DMS79 treated with DMSO at 0.1 percent for 48 hours (cell line): ENCODE measurements around the gene TMCC1.

ENCODE experiments used
- DNase-seq: peaks from one replicate; lab custom pipeline; 2025; lab: John Stamatoyannopoulos, UW

Gene TMCC1

DNA sequence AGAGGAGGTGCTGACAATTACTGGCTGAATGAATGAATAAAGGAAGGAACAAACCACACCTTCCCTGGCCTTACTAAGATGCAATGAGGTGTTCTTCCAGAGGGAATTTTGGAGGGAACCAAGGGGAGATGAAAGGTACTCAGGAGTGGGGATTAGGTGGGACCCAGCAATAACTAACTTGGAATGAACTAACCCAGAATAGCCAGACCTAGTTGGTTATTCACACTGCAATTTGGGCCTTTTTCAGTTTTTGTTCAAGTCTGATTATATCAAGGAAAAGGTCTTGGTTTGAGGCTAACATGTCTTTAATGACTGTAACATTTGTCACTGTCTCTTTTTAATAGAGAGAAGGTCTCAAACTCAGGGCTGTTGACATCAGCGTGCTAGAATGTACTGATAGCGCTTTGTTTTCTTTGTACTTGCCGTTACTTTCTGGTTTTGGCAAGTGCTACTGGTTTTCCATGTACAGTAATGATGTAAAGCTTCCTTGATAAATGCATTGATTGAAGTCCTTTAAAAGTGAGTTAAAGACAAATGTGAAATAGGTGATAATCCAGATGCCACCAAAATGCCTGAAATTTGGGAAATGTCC, 283.8 kb downstream of the TMCC1 start:
- no peak for DNase-seq

DNA sequence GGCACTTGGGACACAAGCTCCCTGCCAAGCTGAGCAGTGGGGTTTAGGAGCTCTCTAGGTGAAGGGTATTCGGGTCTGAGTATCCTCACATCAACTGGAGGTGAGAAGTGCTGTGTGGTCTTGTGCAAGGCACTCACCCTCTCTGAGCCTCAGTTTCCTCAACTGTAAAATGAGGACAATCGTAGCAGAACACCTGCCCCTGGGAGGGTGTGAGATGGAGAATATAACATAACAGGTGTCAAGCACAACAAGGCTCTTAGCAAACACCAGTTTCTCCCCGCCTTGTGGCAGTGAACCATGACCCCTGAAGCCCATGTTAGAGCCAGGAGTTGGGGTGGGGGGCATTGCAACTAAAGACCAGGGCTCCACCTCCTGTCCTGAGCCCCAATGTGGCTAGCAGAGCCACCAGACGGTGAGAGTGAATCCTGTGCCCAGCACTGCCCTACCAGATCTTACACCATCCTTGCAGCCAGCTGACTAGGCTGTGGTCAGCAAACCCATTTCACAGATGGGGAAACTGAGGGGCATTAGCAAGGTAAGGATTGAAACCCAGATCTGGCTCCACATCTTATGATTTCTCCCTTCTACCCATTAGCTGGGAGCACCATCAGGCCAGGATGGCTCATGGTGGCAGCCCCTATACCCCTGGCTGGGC, 284.4 kb downstream of the TMCC1 start:
- DNase-seq, result no peak

DNA sequence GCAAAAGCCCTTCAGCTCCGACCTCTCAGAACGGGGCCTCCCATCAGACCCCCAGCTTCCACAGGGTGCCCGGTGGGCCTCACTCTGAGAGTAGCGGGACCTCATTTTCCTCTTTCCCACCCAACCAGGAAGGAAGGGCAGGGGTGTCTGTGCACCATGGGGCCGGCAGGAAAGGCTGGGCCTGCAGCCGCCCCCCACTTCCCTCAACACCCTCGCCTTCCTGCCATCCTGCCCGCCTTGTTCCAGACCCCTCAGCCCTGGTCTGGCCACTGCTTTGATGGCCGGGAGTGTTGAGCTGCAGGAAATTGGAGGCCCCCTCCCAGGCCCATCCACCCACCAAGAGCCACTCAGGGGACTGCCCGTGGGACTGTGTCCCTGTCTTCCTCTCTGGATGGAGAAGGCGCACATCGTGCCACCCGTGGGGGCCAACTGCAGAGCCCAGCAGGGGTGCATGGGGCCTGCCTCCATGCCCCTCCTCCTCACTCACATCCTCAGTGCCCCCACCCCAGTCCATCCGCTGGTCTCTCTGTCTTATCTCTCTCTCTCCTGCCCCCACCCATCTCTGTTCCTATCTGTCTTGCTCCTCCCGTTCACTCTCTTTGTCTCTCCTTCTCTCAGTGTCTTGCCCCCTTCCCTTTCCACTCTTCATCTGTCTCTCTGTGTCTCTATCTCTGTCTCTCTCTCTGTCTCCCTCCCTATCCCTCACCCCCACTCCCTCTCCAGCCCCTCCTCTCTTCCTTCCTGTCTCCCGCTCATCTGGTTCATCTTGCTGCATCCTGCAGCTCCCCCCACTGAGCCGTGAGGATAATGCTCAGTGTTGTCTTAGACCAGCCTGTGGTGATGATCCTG, 285.2 kb downstream of the TMCC1 start:
- DNase-seq, result no peak

DNA sequence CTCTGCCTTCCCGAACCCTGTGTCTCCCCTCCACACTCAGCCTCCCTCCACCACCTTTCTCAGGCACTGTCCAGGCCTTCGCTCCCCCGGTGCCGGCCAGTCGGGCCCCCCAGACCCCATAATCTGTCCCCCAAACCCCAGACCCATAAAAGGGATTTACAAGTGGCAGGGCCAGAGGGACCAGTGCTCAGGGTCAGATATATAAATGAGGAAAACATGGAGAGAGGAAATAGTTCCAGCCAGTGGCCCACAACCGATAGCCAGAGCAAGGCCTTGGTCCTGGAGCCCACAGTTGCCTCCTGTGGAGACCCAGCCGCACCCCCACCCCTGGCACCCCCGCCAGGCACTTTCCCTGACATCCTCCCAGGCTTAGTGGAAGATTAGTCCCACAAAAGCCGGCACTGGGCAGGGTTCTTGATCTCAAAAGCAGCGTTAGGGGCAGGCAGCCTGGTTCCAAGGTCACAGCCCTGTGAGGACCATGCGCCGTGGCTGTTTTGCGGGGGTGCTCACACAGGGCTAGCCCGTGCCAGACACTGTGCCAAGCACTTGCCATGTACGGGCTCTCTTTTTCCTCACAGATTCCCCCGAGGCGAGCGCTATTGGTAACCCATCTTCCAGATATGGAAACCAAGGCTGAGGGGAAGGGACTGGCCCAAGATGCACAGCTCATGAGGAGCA, 286.0 kb downstream of the TMCC1 start:
- no peak for DNase-seq

DNA sequence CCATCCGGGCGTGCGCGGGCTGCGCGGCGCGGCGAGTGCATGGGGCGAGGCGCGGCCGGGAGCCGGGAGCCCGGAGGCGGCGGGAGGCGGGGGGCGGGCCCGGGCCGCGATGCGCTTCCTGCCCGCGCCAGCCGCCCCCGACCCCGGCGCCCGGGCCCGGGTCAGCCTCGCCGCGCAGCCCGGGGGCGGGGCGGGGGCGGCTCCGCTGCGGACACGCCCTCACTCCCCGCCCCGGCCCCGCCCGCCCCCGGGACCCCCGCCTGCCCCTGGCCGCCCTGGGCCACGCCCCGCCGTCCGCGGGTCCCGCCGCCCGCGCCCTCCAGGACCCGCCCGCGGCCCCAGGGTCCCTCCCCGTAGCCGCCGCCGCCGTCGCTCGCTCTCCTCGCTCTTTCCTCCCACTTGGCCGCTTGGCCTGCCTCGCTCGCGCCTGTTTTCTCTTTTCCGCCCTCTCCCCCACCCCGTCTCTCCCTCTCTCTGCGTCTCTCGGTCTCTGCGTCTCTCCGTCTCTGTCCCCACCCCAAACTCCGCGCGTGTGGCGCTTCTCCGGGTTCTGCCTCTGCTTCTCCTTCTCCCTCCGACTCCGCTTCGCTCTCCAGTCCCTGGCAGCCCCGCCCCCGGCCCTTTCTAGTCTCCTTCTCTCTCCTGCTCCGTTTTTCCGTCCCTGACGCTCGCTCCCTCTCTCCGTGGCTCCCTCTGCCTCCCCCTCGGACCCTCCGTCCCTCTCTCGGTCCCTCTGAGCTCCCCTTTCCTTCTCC, 286.7 kb downstream of the TMCC1 start, which contains the start of gene PLXND1:
Gene PLXND1 (minus strand): TSS at position 41 of the 755 bp plus-strand sequence. CDS start 37 bp downstream, at position 4.
- no peak for DNase-seq

DNA sequence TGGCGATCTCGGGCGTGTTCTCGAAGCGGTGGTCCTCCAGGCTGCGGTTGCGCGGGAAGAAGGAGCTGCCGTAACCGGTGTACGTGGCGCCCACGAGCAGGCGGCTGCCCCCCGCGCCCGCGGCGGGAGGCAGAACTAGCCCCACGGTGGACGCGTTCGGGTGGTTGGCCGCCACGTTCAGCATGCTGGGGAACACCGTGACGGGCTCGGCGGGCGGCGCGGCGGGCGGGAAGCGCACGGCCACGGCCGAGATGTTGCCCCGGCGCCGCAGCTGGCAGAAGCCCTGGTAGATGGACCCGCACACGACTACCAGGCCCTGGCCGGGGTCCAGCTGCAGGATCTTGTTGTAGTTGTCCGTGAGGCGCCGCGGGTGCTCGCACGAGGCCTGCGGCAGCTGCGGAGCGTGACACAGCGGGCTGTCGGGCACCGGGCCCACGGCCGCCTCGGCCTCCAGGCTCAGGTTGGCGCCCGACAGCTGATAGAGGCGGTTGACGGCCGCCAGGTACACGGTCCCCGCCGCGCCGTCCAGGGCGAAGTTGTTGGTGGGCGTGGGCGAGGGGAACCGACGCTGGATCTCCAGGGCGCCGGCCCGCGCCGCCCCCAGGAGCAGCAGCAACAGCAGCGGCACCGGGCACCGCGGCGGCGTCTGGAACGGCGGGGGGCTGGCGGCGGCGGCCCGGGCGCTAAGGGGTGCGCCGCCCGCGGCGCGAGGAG, 287.4 kb downstream of the TMCC1 start:
- DNase-seq, result no peak

DNA sequence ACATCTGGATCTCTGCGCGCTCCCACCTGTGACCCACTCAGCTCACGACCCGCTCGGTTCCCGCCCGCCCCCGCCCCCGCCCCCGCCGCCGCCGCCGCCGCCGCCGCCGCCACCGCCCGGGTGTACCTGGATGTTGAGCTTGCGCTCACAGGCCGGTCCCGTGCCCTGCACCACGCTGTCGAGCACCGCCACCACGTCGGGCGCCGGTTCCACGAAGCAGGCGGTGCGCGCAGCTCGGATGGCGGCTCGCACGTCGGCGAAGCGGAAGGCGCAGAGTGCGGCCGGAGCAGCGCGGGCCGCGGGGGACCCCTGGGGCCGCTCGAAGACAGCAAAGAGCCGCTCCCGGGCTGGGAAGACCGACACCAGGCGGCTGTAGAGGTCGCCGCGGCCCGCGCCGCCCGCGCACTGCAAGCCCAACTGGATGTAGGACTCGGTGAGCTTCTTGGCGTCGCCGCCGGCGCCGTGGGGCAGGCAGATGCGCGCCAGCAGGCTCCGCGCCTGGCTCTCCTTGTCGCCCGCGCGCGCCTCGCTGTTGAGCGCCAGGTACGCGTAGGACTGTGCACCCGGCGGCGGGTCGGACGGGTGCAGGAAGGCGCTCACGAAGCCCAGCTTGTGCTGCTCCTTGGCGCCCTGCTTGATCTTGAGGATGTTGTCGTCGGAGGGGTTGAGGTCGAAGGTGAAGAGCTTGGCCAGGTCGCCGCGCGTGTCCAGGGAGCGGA, 288.1 kb downstream of the TMCC1 start:
- DNase-seq, result peak; percentile 27

DNA sequence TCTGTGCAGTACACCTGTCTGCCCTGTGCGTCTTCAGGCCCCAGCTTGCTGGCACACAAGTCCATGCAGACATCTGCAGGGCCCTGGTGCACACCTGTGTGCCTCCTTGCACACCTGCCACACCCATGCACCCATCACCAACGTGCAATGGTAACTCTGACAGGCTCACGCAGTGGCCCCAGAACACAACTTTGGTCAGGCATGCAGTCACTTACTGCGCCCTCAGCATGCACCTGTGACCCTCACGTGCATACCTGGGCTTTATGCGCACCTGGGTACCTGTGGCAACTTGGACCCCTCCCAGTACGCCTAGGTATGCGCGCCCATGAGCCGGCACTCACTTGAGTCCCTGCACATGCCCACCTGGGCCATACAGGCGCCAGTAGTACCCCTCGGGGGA, 288.7 kb downstream of the TMCC1 start:
- peak; percentile 14 for DNase-seq

DNA sequence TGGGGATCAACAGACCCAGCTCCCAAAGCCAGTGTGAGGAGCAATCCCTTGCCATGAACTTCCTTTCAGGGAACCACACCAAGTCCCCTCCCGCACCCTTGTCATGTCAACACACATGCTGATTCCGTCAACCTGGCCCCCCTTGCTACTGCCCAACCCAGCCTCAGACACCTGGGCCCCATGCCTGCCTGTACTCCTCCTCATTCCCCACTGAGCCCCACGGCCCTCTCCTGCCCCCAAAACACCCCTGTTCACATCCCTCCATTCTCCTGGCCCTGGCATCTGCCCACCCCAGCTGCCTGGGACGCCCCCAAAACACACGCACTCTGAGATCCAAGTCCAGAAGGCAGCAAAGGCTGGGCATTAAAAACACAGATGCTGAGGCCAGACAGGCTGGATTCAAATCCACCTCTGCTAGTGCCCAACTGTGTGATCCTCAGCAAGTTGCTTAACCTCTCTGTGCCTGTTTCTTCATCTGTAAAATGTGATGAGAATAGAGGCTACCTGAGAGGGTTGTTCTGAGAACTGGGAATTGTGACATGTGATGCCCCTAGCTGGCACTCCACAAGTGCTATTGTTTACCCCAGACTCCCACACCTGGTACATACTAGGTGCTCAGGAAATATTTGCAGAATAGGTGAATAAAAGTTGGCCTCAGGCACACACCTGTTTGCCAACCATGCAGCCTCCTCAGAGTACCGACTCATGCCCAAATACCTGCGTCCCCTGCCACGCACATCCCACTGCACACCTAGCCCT, 289.3 kb downstream of the TMCC1 start:
- DNase-seq, result no peak

DNA sequence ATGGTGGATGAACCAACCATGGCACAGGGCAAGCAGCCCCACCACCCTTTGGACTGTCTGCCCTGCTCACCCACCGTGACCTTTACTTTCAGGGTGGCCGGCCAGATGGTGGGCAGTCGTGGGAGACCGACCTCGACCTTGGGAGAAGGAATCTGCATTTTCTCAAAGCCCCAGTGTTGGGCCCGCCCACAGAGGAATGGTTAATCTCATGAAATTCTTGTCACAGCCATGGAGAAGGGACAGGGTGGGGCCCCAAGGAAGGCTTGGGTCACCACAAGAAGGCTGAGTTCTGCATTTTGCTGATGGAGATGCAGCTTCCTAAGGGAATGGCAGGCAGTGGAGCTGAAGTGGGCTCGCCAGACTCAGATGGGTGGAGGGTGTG, 290.0 kb downstream of the TMCC1 start:
- DNase-seq, result no peak

DNA sequence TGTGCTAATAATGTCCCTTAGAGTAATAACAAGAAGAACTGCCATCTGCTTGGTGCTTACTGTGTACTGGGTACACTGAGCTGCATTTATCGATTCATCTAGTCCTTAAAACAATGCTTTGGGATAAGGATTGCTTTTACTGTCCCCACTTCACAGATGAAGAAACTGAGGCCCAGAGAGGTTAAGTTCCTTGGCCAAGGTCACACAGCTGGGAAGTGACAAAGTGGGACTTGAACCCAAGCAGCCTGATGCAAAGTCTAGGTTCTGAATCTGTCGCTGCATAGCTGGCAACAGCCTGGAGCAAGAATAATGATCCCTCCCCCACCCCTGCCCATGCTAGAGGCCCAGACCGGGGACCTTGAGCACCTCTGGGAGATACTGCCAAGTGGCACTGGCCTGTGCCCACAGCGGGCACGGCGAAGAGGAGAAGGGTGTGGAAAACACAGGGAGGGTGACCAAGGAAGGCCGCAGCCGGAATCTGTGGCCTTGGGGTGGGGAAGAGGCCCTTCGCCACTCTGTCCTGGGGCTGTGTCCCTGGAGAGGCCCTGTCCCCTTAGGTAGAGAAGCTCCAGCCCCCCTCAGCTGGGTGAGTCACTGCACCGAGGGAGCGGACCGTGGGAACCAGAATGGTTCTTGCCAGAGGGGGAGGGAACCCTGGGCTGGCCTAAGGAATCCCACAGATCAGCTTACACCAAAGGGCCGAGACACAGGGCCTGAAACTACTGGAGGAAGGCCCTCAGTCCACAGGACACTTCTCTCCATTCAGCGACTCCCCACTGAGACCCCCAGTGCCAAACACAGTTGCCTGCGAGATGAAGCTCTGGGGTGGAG, 290.6 kb downstream of the TMCC1 start:
- no peak for DNase-seq

DNA sequence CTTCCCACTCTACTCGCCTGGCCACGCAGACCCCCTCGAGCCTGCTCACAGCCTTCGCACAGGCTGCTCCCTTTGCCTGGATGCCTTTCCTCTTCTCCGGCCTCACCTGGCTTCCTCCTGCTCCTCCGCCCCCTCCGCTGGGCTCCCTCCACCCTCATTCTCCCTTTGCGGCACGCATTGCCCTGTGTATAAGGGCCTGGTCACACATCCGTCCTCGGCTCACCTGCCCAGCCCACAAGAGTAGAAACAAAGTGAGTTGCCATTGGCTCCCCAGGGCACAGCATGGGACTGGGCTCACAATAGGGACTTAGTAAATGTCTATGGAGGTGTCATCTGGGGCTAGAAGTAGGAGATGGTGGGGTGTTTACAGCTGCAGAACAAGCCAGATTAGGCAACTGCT, 291.2 kb downstream of the TMCC1 start:
- no peak for DNase-seq

DNA sequence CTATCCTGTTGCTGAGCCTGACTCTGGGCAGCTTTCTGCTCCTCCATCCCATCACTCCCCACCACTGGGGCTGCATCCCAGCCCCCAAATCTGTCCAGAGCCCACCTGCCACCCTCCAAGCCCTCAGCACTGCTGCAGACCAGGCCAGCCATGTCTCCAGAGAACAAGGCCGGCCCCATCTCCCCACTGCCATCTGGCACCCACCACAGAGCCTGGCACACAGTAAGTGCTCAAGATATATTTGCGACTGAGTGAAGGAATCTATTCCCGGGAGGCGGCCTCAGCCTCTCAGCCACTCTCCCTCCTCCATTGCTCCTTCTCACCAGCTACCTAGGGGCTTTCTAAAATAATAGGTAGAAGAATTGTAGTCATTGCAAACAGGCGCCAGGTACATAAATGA, 291.8 kb downstream of the TMCC1 start:
- DNase-seq, result no peak

DNA sequence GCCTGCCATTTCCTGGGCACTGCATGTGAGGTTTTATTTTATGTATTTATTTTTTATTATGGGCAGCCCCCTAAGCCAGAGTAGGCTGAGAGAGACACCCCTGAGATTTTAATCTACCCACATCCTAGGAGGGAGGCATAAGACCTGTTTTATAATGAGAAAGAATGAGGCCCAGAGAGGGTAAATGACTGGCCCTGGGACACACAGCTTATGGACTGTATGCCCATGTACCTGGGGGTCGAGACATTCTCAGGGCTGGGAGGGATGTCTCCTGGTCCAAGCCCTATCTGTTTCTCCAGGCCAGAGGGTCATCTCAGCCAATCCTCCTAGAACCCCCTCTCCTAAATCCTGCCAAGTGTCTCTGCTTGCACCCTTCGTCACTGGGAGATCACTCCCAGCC, 293.2 kb downstream of the TMCC1 start:
- DNase-seq, result no peak

DNA sequence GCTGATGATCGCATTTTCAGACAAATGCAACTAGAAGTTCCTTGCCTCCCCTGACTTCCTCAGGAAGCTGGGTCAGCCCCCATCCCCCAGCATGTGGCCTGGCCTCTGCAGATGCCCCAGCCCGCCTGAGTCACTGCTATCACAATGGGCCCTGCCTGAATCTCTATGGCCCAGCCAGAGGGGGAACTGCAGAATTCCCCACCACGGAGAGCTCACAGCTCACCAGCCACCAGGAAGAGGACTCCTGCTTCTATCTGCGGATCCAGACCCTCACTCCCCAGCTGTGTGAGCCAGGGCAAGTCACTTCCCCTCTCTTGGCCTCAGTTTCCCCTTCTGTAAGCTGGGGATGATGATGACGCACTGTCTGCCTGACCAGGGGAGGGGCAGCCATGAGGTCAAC, 293.9 kb downstream of the TMCC1 start:
- DNase-seq, result no peak

DNA sequence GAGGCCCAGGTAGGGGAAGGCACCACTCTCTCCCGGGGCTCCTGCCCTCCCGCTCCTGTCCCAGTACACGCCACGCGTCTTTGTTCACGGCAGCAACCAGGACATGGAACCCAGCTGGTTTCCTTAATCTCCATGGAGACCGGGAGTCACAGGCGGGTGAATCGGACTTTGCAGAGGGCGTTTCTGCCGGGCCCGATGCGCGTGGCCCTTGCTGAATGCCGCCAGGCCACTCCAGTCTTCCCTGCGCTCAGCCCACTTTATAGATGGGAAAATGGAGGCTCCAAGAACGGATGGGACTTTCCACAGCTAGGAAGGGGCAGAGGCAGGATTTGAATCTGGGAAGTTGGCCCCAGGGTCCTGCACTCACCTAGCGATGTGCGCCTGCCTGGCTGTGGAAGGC, 294.4 kb downstream of the TMCC1 start:
- no peak for DNase-seq

DNA sequence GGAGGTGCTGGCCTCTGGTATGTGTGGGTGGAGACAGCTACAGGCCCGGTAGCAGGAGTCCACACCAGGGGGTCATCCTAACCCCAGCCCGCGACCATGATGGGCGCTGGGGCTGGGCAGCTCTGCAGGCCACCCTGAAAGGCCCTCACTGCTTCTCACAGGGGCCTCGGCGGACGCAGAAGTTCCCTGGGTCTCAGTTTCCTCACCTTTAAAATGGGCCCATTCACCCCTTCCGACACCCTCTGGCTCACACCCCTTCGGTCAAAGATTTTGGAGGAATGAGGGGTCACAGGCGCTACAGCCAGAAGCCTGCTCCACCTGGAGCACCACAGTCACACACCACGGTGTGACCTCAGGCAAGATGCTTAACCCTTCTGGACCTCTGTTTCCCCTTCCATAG, 295.0 kb downstream of the TMCC1 start:
- no peak for DNase-seq

DNA sequence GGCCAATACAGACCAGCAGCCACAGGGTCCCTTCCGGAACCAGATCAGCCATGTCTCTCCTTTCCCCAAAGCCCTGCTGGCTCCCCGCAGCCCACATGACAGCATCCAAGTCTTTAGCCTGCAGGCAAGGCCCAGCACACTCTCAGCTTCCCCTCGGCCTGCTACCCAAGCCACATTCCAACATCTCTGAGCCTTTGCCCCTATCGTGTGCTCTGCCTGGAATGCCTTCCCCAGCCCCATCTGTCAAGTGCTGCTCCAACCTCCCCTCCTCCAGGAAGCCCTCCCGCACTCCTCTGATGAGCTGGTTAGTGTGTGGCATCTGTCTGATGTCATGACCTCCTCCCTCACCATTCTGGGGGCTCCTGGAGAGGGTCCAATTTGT, 295.5 kb downstream of the TMCC1 start:
- no peak for DNase-seq
